ENCODE results near the gene TUBD1. TPM values are rescaled to one million over a fixed set of nuclear protein-coding genes. Genes with fewer than 3 reads are reported as not detected.
A peak's percentile ranks its signal among the peaks of the same experiment; 100 is the strongest.

Gene TUBD1
- total RNA-seq, 1 donor from 2014 or later: 9.7 TPM

- Mint-ChIP-seq H3K27me3 (ENCODE audit: unreplicated experiment) (no peaks in the 10 kb centered on the region), H3K4me1 (ENCODE audit: low read depth, unreplicated experiment) (peaks cover 4% of the 10 kb centered on the region), H3K9me3 (ENCODE audit: unreplicated experiment) (peaks cover 3% of the 10 kb centered on the region), H3K4me3 (ENCODE audit: unreplicated experiment) (no peak overlapping the region), H3K36me3 (ENCODE audit: unreplicated experiment) (no peaks in the 10 kb centered on the region), H3K27ac (ENCODE audit: unreplicated experiment) (no peak overlapping the region)
- DNase-seq: no peak
- no peak for TF ChIP-seq CTCF (IDR thresholded peaks at IDR 0.05; ENCODE audit: partially characterized antibody, unreplicated experiment)
Measured at GRCh38 chr17:59814685-59815084, 78.1 kb downstream of the TUBD1 start.

GRCh38 chr17:59814276-59814675 lies 78.5 kb downstream of the TUBD1 start:
- no peak for TF ChIP-seq CTCF (IDR thresholded peaks at IDR 0.05; ENCODE audit: partially characterized antibody, unreplicated experiment)
- no peaks in the 10 kb centered on the region for H3K36me3 Mint-ChIP-seq (ENCODE audit: unreplicated experiment)
- no peak overlapping the region for H3K27ac Mint-ChIP-seq (ENCODE audit: unreplicated experiment)
- H3K9me3 Mint-ChIP-seq (ENCODE audit: unreplicated experiment): peaks cover 3% of the 10 kb centered on the region
- peaks cover 4% of the 10 kb centered on the region for H3K4me1 Mint-ChIP-seq (ENCODE audit: low read depth, unreplicated experiment)
- no peaks in the 10 kb centered on the region for H3K27me3 Mint-ChIP-seq (ENCODE audit: unreplicated experiment)
- no peak overlapping the region for H3K4me3 Mint-ChIP-seq (ENCODE audit: unreplicated experiment)
- DNase-seq: no peak

DNA sequence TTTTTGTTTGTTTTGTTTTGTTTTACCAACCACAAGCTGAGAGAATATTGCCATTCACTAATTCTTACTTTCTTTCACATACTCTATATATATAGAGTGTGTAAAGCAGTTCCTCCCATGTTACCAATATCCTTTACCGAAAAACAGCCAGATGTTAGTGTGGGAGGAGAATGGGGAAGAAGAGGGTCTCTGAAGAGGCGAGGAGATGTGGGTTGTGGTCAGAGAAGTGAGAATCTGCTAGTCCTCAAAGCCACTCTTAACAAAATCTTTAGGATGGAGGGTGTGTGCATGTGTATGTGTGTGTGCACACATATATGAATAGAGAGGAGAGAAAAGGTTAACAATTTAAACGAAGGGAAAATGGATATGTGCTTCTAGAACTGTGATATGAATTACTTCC lies 80.6 kb downstream of the TUBD1 start:
- no peaks in the 10 kb centered on the region for H3K27me3 Mint-ChIP-seq (ENCODE audit: unreplicated experiment)
- H3K4me1 Mint-ChIP-seq (ENCODE audit: low read depth, unreplicated experiment): peaks cover 4% of the 10 kb centered on the region
- DNase-seq: no peak
- H3K27ac Mint-ChIP-seq (ENCODE audit: unreplicated experiment): no peak overlapping the region
- H3K36me3 Mint-ChIP-seq (ENCODE audit: unreplicated experiment): no peaks in the 10 kb centered on the region
- H3K9me3 Mint-ChIP-seq (ENCODE audit: unreplicated experiment): peaks cover 3% of the 10 kb centered on the region
- TF ChIP-seq CTCF (IDR thresholded peaks at IDR 0.05; ENCODE audit: partially characterized antibody, unreplicated experiment): no peak
- H3K4me3 Mint-ChIP-seq (ENCODE audit: unreplicated experiment): no peak overlapping the region

GRCh38 chr17:59811209-59811608 lies 81.5 kb downstream of the TUBD1 start:
- no peak overlapping the region for H3K4me3 Mint-ChIP-seq (ENCODE audit: unreplicated experiment)
- H3K27ac Mint-ChIP-seq (ENCODE audit: unreplicated experiment): no peak overlapping the region
- no peak for DNase-seq
- H3K27me3 Mint-ChIP-seq (ENCODE audit: unreplicated experiment): no peaks in the 10 kb centered on the region
- H3K4me1 Mint-ChIP-seq (ENCODE audit: low read depth, unreplicated experiment): peaks cover 4% of the 10 kb centered on the region
- no peak for TF ChIP-seq CTCF (IDR thresholded peaks at IDR 0.05; ENCODE audit: partially characterized antibody, unreplicated experiment)
- H3K9me3 Mint-ChIP-seq (ENCODE audit: unreplicated experiment): peaks cover 3% of the 10 kb centered on the region
- no peaks in the 10 kb centered on the region for H3K36me3 Mint-ChIP-seq (ENCODE audit: unreplicated experiment)

- Mint-ChIP-seq H3K4me1 (ENCODE audit: low read depth, unreplicated experiment) (peaks cover 2% of the 10 kb centered on the region), H3K4me3 (ENCODE audit: unreplicated experiment) (no peak overlapping the region), H3K9me3 (ENCODE audit: unreplicated experiment) (peaks cover under 1% of the 10 kb centered on the region), H3K27me3 (ENCODE audit: unreplicated experiment) (no peaks in the 10 kb centered on the region), H3K36me3 (ENCODE audit: unreplicated experiment) (no peaks in the 10 kb centered on the region), H3K27ac (ENCODE audit: unreplicated experiment) (no peak overlapping the region)
- no peak for DNase-seq
- no peak for TF ChIP-seq CTCF (IDR thresholded peaks at IDR 0.05; ENCODE audit: partially characterized antibody, unreplicated experiment)
Measured at GRCh38 chr17:59810894-59811153, 81.9 kb downstream of the TUBD1 start.

Small RNA genes within 50 kb of the gene (microRNA-seq; reads per million reads assigned to microRNA genes)
- gene MIR21 (ENCODE audit: unreplicated experiment): 5,314 reads per million, percentile 97 among the genes with 10 or more reads in this experiment

Other genes starting within 250 kb of the TUBD1 start
- gene PTRH2, start 185.5 kb downstream of the TUBD1 start, total RNA-seq (ENCODE audit: unreplicated experiment): 18.6 TPM
- 64.1 TPM for gene VMP1, start 185.3 kb downstream of the TUBD1 start, total RNA-seq (ENCODE audit: unreplicated experiment)
- 45.0 TPM for gene RPS6KB1, start 178 bp upstream of the TUBD1 start, total RNA-seq (ENCODE audit: unreplicated experiment)
- 8.6 TPM for gene RNFT1, start 71.8 kb upstream of the TUBD1 start, total RNA-seq (ENCODE audit: unreplicated experiment)
- gene HEATR6, start 186.0 kb upstream of the TUBD1 start, total RNA-seq (ENCODE audit: unreplicated experiment): 28.0 TPM

All from glutamatergic neuron (in vitro differentiated cells).